Measurements from ENCODE around the gene NPRL2.
"Not testable (repeated sequence)": the region's sequence is repeated elsewhere in the genome, so short reads cannot be mapped to it uniquely, and the experiment has no call there.

Gene NPRL2

DNA sequence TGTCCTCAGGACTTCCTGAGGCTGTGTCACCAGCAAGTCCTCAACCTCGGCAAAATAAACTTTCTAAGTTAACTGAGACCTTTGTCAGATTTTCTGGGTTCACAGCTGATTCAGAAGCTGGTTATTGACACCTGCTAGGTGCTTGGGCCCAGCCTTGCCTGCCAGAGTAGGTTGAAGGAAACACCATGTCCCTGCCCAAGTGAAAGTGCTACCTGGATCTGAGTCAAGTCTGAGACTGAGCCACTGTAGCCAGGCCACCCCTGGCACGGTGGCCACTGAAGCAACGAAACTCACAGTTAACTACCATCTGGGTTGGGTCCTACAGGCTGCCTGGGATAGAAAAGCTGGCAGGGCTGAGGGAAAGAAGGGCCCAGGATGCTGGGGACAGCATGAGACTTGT is 36.2 kb downstream of the NPRL2 start:
- no peak for DNase-seq (ENCODE audit: low read depth, low spot score)

DNA sequence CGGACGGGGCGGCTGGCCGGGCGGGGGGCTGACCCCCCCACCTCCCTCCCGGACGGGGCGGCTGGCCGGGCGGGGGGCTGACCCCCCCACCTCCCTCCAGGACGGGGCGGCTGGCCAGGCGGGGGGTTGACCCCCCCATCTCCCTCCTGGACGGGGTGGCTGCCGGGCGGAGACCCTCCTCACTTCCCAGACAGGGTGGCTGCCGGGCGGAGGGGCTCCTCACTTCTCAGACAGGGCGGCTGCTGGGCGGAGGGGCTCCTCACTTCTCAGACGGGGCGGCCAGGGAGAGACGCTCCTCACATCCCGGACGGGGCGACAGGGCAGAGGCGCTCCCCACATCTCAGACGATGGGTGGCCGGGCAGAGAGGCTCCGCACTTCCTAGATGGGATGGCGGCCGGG is 38.5 kb downstream of the NPRL2 start:
- DNase-seq (ENCODE audit: low read depth, low spot score): not testable (repeated sequence)

DNA sequence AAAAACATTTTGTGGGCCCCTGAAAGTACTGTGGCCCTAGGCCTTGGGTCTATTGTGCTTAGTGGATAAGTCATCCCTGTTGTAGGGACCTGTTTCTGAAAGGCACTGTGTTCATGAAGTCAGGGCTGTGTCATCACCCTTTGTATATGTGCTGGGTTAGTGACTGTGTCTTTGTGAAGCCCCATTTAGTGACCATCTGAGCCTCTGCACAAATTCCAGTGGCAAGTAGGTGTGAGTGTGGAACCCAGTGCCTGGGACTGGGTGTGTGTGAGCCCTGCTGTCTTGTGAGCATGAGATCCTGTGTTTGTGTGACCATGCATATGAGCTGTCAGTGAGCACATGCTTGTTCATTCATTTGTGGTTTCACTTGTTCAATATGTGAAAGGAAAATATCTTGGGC is 46.0 kb downstream of the NPRL2 start:
- peak; percentile 54 for DNase-seq (ENCODE audit: low read depth, low spot score)

DNA sequence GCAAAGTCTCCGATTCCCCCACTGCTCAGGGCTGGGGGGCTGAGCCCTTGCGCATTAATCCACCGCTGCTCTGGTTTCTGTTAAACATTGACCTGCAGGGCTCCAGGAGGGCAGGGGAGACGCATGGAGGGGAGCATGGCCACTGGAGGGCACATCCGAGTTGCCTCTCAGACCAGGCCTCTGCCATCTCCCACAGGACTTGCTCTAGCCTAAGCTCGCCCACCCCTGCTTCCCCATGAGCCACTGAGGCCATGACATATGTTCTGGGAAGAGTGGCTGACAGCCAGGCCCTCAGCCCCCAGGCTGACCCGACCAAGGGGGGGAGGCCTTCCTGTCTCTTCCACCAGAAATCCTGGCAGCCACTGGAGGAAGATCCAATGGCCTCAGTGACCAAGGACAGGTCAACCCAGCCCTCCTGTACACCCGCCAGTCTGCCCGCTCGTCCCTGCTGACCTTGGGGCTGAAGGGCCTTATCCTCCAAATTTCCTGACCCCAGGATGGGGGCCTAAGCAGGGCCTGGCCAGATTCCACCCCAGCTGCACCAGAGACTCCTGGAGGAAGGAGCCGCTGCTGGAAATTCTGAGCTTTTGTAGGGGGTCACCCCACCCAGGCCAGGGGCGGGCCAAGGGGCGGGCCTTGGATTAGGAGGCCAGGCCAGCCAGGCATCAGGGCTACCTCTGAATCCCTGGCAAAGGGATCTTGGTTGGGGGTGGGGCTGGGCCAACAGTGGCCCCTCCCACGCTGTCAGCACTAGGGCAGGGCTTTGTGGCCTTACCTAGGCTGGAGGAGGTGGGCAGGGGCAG is 47.4 kb downstream of the NPRL2 start, which contains the start of gene HYAL1:
Gene HYAL1 (minus strand): TSS at position 562 of the 803 bp plus-strand sequence. CDS start 618 bp downstream, outside the sequence.
- DNase-seq (ENCODE audit: low read depth, low spot score): no peak

DNA sequence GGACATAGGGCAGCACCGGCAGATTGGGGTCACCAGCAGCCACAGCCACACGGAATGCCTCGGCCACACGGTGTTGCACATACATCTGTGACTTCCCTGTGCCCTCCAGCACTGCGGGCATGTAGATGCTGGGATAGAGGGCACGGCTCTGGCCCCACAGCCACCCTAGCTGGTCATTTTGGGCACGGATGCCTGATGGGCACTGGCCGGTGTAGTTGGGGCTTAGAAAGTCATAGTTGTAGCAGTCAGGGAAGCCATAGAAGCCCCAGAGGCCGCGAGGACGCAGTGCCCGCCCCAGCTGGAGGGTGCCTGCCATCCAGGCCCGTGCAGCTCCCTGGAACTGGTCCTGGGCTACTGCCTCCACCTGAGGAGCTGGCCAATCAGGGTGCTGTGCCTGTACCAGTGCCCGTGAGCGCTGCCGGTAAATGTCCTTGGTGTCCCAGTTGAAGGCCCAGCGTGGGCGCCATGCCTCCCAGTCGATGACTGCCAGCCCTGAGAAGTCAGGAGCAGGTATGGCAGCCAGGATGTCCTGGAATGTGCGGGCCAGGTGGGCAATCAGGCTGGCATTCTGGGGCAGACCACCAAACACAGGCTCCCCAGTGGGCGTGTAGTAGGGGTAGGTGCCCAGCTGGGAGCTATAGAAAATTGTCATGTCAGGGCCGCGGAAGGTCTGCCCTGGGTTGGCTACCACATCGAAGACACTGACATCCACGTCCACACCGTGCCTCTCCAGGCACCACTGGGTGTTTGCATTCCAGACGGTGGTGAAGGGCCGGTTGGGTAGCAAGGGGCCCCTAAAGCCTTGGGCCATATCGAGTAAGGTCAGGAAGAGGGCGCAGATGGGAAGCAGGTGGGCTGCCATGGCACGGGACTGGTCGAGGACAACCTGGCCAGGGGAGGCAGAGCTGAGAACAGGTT is 48.2 kb downstream of the NPRL2 start:
- DNase-seq (ENCODE audit: low read depth, low spot score): no peak

DNA sequence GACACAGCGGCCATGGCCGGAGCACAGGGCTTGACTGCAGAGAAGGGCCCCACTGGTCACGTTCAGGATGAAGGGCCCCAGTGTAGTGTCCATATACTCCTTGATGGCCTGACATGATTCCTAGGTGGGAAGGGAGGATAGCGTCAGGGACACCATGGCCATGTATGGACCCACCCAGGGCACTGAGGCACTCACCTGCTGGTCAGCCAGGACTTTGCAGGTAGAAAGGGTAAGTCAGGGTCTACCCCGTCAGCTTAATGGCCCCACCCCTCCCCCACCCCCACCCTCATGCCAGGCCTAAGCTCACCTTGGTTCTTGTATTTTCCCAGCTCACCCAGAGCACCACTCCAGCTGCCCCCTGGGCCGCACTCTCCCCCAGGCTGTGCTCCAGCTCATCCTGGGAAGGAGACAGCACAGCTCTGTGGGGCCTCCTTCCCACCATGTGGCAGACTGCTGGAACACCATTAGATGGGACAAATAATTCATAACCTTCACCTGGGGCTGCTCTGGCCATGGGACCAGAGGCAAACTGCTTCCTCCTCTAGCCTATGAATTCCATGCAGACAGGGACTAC is 49.8 kb downstream of the NPRL2 start:
- no peak for DNase-seq (ENCODE audit: low read depth, low spot score)

DNA sequence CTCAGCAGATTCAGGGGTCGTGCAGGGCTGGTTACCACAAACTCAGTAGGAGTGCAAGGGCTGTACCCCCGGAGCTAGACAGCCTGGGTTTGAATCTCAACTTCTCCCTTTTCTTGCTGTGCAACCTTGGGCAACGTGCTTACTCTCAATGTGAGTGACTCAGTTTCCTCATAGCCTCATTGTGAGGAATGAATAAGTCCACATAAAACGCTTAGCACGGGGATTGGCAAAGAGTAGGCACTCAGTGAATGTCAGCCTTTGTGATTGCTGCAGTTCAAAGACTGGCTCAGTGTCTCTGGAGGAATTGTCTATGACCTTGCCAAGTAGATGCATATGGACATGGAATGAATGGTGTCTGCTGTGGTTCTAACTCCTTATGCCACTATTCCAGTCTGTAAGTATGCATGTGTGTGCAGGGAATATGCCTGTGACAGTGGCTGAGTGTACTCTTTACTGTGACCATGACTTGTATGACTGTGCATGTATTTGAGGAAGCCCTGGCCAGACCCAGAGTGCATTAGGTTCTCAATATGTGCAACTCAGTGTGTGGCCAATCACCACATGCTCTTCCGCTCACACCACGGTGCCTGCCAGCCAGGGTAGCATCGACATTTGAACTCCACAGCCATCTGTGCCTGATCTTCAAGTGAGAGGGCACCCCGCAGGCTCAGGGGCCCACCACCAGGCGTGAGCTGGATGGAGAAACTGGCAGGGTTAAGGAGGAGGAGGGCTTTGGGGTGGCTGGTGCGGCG is 50.5 kb downstream of the NPRL2 start:
- no peak for DNase-seq (ENCODE audit: low read depth, low spot score)

DNA sequence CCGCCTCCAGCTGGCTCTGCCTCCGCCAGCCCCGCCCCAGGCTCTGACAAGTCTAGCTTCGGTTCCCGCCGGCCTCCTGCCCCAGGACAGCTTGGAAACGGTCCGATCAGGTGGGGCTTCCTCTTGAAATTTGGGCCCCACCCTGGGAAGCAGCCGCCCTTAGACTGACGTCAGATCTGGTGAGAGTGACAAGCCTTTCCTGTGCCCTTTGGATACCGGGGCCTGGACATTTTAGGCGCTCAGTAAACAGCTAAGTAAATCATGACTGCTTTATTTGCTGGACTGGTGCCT is 51.0 kb downstream of the NPRL2 start:
- DNase-seq (ENCODE audit: low read depth, low spot score): no peak

DNA sequence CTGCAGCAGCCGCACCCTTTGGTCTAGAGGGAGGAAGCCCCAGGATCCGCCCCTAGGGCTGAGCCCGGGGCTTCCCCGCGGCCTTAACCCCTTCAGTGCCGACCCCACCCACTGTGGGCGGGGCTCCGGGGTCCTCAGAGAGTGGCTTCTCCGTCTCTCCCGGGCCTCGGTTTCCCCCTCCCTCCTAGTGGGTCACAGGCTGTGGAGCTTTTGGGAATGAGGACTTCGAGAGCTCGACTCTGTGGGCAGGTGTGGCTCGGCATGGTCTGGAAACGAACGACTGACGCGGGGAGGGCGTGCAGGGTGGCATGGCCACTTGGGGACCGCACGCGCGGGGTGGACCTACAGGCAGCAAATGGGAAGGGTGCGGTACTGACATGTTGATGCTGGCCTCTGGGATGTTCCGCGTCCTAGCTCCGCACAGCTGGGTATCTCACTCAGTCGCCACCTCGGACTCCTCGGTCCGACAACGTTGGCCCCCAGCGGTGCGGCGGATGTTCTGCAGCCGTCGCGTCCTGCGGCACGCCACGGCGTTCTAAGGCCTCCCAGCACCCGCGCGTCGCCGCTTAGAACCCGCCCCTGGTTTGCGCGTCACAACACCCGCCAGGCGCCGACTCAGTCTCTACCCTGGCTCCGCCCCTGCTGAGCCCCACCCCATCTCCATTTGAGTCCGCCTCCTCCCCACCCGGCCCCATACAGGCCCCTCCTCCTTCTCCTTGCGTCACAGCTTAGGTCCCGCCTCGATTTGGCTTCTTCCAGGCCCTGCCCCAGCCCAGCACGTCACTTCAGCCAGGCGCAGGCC is 51.5 kb downstream of the NPRL2 start, which contains the start of the genes HYAL3 and NAA80:
Gene HYAL3 (minus strand): TSS at position 570 of the 802 bp plus-strand sequence. CDS start 3,803 bp downstream, outside the sequence.
Gene NAA80 (minus strand): TSS at position 570 of the 802 bp plus-strand sequence. CDS start 1,942 bp downstream, outside the sequence.
- peak; percentile 100 for DNase-seq (ENCODE audit: low read depth, low spot score)

DNA sequence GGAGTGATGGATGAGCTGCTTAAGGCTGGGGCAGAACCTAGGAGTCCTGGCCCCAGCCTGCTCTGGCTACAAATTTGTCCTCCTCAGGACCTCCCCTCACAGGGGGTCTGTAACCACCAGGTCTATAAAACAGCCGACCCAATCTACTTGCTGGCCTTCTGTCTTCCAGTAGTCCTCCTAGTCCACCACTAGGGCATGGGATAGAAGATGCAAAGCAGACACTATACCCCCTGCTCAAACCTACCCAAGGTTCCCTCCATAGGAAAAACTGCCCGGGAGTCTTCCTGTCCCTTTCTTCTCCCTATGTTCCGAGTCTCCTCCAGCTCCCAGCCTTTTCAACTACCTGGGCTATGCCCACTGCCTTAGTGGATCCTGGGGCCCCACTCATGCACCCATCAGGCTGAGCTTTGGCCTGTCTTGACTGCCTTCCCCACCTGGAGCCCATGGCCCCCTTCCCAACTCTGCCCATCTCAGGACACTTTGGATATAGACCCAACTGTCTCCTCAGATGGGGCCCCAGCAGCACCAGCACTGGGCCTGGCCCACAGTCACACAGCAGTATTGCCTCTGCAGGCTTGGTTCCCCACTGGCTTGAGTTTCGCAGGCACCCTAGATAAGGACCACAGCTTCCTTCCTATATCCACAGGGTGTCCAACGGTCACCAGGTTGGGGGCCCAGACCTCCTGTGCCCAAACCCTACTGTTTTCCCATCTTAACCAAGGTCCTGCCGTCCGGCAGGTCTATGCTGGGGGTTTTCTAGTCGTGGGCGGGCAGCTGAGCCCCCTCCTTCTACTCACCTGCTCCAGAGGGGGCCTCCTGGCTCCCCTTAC is 52.5 kb downstream of the NPRL2 start:
- peak; percentile 1 for DNase-seq (ENCODE audit: low read depth, low spot score)

DNA sequence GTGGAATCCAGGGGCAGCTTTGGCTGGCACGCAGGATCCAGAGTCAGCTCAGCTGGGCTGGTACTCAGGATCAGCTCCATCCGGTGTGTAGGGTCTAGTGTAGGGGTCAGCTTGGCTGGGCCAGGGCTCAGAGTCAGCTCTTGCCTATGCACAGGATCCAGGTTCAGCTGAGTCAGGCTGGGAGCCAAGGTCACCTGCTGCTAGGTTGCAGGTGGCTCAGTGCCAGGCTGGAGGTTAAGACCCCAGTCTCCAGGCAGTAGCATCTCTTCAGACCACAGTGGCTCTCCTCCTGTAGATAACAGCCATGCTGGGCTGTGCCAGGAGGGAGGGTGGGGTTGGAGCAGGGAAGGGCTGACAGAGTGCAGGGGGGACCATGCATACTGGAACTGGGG is 53.2 kb downstream of the NPRL2 start:
- peak; percentile 0 for DNase-seq (ENCODE audit: low read depth, low spot score)
